HG03520 (cell line): ENCODE results near the gene SERINC3.

Experiments
- ATAC-seq: cut with Tn5 transposase; IDR thresholded peaks from one replicate; pipeline ENCODE4 v1.9.1; 2021; ENCODE audit warnings: mild to moderate bottlenecking, moderate library complexity; ENCODE audit not compliant: unreplicated experiment

The SERINC3 gene

DNA sequence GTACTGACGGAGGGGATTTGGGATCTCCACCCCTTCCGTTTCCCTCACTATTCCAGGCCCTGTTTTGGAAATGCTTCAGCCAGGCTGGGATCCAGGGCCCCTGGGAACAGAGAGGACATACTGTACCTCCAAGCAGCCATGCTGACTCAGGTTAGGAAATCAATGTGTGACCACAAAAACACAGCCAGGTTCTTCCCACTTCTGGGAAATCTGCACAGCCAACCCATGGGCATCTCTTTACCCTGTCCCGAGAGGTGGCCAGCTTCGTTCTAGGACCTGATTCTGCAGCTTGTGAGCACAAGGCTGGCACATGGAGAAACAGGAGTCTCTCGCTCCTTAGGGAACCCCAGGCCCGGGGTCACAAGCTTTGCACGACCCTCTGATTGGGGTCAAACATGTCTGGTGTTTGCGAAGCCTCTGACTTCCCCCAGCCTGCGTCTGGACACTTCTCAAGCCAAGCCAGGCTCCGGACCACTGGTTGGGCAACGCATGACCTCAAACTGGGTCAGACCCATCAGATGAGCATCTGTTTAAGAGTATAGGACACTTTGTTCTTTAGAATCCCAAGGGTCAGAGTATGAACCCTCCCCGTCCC, 54.5 kb downstream of the SERINC3 start:
- ATAC-seq: no peak

DNA sequence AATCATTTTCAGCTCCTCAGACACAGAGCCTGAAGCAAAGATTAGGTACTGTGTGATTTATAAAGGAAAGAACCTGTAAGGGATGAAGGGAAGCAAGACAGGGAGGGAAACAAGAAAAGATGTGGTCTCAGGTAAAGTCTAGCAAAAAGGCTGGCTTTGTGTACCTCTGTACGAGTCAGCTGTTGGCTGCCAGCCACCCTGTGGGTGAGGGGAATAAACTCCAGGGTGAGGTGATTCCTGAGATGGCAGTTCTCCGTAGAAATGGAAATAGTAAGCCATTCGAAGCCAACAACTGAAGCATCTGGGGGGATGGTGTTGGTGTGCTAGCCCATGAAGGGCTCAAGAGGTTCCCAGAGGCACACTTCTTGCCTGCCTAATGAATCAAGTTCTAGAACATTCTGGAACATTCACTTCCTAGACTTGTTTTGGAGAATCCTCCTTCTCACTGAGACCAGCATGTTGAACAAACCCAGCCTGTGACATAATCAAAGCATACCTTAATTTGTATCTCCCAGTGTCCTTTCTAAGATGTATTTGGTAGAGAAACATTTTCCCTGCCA, 56.8 kb downstream of the SERINC3 start:
- ATAC-seq: no peak

GRCh38 chr20:44464514-44464913, 57.4 kb downstream of the SERINC3 start:
- ATAC-seq: no peak

DNA sequence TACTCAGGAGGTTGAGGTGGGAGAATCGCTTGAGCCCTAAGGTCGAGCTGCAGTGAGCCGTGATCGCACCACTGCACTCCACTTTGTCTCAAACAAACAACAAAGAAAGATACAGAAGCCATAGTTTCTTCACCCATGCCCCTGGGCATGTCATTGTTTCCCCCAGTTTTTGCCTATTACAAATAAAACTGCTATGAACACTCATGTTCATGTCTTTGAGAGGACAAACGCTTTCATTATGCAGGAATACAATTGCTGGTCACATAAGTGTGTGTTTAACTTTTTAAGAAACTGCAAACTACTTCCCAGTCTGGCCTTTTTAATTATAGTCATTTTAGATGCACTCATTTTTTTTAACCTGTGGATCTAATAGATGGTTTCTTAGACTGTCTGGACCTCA, 58.4 kb downstream of the SERINC3 start:
- no peak for ATAC-seq

- ATAC-seq: no peak
Observed at GRCh38 chr20:44461803-44462174, 60.1 kb downstream of the SERINC3 start.

DNA sequence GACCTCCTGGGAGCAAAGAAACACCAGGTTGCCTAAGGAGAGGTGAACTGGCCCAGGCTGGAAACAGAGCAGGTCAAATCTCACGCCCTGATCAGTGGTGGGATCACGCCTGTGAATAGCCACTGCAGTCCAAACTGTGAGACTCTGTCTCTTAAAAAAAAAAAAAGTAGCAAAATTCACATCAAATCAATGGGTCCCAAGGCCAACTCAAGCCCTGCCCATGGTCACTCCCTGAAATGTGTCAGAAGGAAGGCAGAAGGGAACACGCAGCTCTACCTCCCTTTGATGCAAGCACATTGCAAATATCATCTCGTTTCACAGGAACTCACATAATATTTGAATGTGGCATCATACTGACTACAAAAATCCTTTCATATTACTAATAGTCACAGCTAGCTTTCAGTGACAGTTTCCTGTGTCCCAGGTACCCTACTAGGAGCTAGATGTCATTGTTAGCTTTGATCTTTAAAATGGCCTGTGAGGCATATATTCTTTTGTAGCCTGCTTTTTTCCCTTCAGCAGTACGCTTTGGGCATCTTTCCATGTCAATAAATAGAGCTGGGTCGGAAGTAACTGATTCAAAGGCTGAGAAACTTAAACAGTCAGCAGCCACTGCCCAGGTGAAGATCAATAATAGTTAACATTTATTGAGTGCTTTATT, 60.6 kb downstream of the SERINC3 start:
- no peak for ATAC-seq

DNA sequence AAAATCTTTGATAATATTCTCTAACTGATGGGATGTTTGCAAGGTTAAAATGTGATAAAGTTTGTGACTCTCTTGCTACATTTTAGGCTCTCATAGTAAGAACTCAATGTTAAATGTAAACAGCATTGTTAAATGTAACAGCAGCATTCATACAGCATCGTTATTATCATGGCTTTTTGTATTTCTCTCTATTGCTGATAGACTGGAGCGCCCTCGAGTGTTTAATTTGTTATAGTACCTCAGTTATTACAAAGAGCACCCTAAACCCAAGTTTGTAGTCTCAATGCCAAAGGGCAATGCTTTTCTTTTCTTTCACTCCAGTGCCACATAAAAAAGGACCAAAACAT, 61.1 kb downstream of the SERINC3 start:
- ATAC-seq: no peak

- no peak for ATAC-seq
Observed at GRCh38 chr20:44459271-44459670, 62.6 kb downstream of the SERINC3 start.

DNA sequence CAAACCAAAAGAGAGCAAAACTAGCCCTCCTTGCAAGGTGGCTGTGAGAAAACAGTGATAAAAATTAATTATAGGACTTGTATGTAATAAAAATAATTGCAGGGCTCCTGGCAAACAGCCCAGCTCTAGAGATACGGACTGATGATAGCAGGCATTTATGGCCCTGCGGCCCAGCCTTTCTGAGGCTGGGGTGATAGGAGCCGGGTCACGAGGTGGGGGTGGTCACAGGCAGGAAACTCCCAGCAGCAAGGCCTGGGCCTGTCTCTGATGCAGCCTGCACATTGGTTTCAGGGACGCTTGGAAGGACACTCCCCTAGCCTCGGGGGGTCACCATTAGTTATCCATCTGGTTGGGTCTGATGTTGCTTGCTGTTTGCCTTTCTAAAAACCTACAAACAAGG, 64.9 kb downstream of the SERINC3 start:
- no peak for ATAC-seq

DNA sequence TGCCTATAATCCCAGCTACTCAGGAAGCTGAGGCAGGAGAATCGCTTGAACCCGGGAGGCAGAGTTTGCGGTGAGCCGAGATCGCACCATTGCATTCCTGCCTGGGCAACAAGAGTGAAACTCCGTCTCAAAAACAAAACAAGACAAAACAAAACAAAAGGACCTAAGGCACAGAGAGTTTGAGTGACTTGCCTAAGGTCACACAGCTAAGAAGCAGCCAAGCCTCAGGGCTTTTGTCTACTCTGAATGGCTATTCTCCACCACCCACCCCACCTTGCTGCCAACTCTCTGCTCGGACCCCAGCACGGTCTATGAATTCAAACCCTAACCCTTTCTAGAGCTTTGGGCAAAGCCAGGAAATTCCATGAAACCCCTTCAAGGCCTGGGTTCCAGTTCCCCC, 65.3 kb downstream of the SERINC3 start:
- no peak for ATAC-seq

DNA sequence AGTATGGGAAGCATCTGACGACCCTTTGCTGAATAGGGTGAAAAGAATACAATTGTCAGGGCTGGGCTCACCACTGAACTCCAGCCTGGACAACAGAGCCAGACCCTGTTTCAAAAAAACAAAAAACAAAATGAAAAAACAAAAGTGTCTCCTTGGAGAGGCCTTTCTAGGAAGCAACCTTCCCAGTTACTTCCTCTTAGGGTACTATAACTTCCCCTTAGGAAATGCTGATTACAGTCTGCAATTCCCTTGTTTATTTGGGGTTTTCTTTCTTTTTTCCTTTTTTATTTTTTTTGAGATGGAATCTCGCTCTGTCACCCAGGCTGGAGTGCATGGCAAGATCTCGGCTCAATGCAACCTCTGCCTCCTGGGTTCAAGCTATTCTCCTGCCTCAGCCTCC, 66.7 kb downstream of the SERINC3 start:
- no peak for ATAC-seq

GRCh38 chr20:44454306-44454963, 67.4 kb downstream of the SERINC3 start:
- ATAC-seq: no peak

- no peak for ATAC-seq
Observed at GRCh38 chr20:44450903-44451450, 70.9 kb downstream of the SERINC3 start.

GRCh38 chr20:44450281-44450889, 71.5 kb downstream of the SERINC3 start:
- no peak for ATAC-seq

DNA sequence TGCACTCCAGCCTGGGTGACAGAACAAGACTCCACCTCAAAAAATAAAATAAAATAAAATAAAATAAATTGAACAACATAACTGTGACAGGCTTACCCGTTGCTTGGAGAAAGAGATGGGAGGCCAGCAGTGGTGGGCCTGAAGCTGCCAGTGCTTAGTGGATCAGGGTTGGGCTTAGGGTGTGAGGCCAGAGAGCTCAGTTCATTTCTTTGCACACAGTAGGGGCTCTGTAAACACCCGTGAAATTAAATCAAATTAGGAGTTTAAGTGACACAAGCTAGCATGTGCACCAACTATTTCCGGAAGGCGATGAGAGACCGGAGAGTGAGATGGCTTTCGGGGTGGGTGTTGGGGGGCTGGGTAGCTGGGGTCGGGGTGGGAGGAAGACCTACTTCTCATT, 72.0 kb downstream of the SERINC3 start:
- no peak for ATAC-seq

DNA sequence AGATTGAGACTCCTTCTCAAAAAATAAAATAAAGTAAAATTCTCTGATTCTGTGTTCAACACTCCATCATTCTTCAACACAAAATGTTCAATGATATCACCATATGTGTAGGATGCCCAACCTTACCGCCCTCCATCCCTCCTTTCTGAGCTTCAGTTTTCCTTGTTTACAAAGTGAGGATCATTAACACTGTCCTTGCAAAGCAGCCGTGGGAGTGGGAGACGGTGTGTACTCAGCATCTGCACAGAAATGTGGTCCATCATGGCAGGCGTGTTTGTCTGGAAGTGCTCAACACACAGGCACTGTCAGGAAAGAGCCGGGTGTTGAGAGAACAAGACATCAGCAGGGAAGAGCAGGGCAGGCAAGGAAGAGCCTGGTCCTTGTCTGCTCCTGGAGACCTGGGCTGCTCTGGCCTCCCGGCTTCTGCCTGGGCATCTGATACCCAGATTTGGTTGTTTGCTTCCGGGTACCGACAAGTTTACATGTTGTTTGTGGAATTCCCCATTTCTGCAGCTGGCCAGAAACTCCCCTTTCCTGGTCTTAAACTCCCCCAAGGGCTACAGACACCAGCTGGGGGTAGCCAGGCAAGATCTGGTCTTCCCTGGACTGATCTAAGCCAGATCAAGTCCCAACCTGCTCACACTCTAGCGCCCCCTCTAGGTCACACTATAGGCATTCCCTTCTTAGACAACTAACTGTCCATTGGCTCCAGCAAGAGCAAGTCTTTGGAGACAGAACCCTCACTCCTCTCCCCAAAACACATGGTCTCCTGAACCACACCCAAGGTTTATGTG, 72.9 kb downstream of the SERINC3 start:
- no peak for ATAC-seq

GRCh38 chr20:44447827-44448419, 73.9 kb downstream of the SERINC3 start:
- no peak for ATAC-seq
